ENCODE results near the gene MTIF3.

The MTIF3 gene

DNA sequence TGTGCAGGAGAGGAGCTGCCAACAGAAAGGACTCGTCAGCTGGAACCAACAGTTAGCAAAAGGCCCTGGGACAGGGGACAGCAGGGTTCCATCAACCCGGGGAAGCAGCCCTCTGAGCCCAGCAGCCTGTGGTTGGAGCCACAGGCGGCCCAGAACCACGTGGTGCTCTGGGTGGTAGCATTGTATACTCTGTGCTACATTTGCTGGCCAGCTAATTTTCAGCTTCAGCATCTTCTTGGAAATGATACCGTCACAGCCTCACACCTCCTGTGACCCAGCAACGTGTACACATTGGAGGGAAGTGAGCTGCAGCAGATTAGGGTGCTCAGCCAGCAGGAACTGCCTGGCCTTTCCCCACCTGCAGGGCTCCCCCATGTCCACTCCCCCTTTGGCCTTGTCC, 13.1 kb upstream of the MTIF3 start:
- TF ChIP-seq, protein P1, sequence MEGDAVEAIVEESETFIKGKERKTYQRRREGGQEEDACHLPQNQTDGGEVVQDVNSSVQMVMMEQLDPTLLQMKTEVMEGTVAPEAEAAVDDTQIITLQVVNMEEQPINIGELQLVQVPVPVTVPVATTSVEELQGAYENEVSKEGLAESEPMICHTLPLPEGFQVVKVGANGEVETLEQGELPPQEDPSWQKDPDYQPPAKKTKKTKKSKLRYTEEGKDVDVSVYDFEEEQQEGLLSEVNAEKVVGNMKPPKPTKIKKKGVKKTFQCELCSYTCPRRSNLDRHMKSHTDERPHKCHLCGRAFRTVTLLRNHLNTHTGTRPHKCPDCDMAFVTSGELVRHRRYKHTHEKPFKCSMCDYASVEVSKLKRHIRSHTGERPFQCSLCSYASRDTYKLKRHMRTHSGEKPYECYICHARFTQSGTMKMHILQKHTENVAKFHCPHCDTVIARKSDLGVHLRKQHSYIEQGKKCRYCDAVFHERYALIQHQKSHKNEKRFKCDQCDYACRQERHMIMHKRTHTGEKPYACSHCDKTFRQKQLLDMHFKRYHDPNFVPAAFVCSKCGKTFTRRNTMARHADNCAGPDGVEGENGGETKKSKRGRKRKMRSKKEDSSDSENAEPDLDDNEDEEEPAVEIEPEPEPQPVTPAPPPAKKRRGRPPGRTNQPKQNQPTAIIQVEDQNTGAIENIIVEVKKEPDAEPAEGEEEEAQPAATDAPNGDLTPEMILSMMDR (IDR thresholded peaks at IDR 0.05; ENCODE audit: low read depth, low read length, missing control alignments), result no peak
- no peak overlapping the region for H3K4me3 ChIP-seq (replicated peaks; ENCODE audit: low read depth, low read length)
- no peak for DNase-seq (ENCODE audit: extremely low read depth, low read depth)

DNA sequence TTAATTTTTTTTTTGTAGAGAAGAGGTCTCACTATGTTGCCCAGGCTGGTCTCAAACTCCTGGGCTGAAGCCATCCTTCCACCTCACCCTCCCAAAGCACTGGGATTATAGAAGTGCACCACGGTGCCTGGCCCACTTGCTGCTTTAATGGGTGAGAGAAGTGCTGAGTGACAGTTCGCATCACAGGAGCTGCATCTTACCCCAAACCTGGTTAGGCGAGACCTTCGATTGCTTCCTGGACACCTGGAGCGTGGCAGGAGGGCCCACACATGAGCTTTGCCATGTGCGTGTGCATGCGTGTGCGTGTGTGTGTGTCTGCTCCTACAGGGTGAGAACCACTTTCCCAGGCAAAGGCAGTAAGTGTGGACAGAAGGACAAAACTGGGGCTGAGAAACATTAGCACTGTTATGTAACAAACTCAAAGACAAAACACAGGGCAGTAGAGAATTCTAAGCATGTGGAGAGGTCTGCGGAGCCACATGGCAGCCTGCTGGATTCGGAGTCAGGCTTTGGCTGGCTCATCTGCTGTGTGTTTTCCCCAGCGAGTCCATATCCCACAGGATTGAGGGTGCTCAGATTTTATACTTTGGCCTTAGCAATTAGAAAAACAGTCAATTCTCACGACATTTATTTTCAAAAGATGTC, 11.7 kb upstream of the MTIF3 start:
- TF ChIP-seq, protein P1 (IDR thresholded peaks at IDR 0.05; ENCODE audit: low read depth, low read length, missing control alignments), result no peak
- no peak for DNase-seq (ENCODE audit: extremely low read depth, low read depth)
- H3K4me3 ChIP-seq (replicated peaks; ENCODE audit: low read depth, low read length), result no peak overlapping the region

DNA sequence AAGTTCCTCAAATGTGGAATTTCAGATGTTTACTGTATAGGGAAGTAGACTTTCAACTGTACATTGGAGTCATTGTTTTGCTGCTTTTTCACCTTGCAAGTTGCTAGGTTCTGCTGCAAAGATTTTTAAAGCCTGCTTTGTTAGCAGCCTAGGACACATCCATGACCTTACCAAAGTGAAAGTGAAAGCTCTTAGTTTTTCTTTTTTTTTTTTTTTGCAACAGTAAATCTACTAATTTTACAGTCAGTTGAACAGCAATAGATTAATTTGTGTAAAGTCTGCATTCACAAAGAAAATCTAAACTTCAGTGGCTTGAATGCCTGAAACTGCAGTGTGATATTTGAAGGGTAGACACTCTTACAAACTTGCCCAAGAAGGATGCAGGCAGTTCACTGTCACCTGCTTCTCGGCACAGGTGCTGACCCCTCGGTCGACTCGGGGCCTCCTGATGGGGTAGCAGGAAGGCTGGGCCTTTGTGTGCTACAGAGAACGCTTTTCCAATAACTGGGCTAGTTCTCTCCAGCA, 5.0 kb upstream of the MTIF3 start:
- no peak for DNase-seq (ENCODE audit: extremely low read depth, low read depth)
- no peak overlapping the region for H3K4me3 ChIP-seq (replicated peaks; ENCODE audit: low read depth, low read length)
- TF ChIP-seq, protein P1 (IDR thresholded peaks at IDR 0.05; ENCODE audit: low read depth, low read length, missing control alignments), result no peak

DNA sequence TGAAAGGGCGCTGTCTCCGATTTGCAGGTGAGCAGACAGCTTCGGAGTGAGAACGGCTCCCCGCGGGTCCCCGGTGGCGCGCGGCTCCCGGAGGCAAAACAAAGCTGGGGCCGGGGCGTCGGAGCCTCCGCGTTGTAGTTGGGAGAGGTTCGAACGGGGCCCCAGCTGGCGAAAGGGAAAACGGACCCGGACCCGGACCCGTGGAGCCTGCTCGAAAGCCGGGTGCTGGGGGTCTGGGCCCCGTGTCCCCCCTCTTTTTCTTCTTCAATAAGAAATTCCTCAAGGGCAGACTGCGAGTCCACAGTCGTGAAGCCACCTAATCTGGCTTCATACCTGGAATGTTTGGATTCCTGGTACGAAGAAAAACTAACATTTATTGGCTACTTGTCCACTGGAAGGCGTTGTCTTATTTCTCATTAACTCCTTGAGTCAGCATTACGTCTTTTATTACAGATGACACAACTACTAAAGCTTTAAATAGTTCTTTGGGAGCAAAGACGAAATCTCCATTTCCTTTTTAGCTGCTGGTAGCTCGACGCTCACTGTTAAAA, 632 bp upstream of the MTIF3 start:
- TF ChIP-seq, protein P1 (IDR thresholded peaks at IDR 0.05; ENCODE audit: low read depth, low read length, missing control alignments), result no peak
- H3K4me3 ChIP-seq (replicated peaks; ENCODE audit: low read depth, low read length), result peak overlapping the region; percentile 84
- no peak for DNase-seq (ENCODE audit: extremely low read depth, low read depth)

DNA sequence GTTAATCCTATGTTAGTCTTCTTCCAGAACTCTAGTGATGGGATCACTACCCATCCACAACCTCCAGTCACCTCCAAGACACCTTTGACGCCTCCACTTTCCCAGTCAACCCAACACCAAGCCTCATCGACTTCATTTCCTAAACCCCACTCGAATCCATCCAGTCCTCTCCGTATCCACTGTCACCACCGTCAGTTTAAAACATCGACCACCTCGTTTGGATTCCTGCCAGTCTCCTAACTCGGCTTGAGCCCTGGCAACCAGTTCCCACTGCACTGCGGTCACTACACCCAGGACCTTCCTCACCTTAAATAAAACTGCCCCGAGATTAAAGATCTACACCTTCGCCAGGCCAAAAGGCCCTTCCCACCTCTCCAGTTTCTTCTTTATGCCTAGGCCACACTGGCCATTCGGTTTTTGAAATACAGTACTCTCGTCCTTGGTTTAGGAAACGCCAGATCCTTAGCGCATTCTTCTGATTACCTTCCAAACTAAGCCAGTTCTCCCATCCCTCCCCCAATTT, 1.2 kb downstream of the MTIF3 start:
- peak overlapping the region; percentile 84 for H3K4me3 ChIP-seq (replicated peaks; ENCODE audit: low read depth, low read length)
- DNase-seq (ENCODE audit: extremely low read depth, low read depth), result no peak
- TF ChIP-seq, protein P1 (IDR thresholded peaks at IDR 0.05; ENCODE audit: low read depth, low read length, missing control alignments), result no peak

DNA sequence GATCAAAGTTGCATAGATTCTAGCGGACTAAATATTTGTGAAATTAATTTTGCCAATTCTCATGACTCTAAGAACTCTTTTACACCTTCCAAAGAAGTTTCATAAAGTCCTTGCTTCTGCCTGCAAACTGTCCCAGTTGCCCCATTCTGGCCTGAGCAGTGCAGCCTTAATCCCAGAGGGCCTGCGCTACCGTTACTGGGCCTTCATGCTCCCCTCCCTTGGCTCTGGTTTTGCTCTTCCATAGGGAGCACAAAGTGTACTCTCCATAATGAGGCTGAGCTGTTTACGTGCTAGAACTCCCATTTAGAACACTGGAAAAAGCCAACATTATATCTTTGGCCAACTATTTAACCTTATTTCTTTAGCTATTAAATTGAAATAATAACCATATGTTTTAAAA, 2.1 kb downstream of the MTIF3 start:
- TF ChIP-seq, protein P1 (IDR thresholded peaks at IDR 0.05; ENCODE audit: low read depth, low read length, missing control alignments), result no peak
- DNase-seq (ENCODE audit: extremely low read depth, low read depth), result no peak
- no peak overlapping the region for H3K4me3 ChIP-seq (replicated peaks; ENCODE audit: low read depth, low read length)
